GM23338 (cell line): Measurements from ENCODE around the gene RAB27B.

ENCODE experiments used
- JUNB ChIP-seq: IDR thresholded peaks from one replicate; pipeline ENCODE4 v1.6.1; 2016; ENCODE audit warnings: antibody characterized with exemption; ENCODE audit not compliant: unreplicated experiment
- NANOG ChIP-seq: IDR thresholded peaks from 2 replicates; pipeline ENCODE4 v1.6.1; 2016; ENCODE audit warnings: antibody characterized with exemption, borderline replicate concordance
- TF ChIP-seq, protein P1 (sequence below), 2 experiments: fragments of 200-600 bp in 1 of 2; sonication (generic) in 1 of 2; conservative IDR thresholded peaks; 2 replicates each; pipeline versions ENCODE4 v1.5.1 to v1.6.1; 2016 to 2017; ENCODE audit warnings: antibody characterized with exemption in 2 of 2, low read depth in 2 of 2, mild to moderate bottlenecking in 2 of 2, moderate library complexity in 1 of 2

GRCh38 chr18:54926593-54927325 is 98.5 kb downstream of the RAB27B start:
- TF ChIP-seq, protein P1, sequence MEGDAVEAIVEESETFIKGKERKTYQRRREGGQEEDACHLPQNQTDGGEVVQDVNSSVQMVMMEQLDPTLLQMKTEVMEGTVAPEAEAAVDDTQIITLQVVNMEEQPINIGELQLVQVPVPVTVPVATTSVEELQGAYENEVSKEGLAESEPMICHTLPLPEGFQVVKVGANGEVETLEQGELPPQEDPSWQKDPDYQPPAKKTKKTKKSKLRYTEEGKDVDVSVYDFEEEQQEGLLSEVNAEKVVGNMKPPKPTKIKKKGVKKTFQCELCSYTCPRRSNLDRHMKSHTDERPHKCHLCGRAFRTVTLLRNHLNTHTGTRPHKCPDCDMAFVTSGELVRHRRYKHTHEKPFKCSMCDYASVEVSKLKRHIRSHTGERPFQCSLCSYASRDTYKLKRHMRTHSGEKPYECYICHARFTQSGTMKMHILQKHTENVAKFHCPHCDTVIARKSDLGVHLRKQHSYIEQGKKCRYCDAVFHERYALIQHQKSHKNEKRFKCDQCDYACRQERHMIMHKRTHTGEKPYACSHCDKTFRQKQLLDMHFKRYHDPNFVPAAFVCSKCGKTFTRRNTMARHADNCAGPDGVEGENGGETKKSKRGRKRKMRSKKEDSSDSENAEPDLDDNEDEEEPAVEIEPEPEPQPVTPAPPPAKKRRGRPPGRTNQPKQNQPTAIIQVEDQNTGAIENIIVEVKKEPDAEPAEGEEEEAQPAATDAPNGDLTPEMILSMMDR (conservative IDR thresholded peaks at IDR 0.05; ENCODE audit: low read depth in 2 of 2) = no peak
- TF ChIP-seq NANOG (no peak), JUNB (no peak)
